ENCODE data around the gene AOAH.

DNA sequence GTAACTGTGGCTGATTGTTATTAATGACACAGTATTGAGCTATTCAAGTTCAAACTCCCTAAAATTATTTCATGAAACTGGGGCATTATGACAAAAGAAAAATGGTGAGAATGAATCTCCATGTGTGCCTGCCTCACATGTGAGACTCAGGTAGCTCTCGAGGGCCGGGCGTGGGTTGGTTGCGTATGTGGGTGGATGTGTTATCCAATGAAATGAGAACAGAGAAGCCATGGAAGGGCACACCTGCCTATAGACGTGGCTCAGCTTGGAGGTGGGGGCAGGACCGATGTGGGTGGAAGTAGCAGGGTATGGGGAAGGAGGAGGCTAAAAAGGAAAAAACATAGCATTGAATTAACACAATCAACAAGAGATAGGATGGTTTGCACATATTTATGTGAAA is 96.5 kb downstream of the AOAH start:
- TF ChIP-seq EZH2phosphoT487 (IDR thresholded peaks at IDR 0.05; ENCODE audit: low read length): no peak
- no peak for TF ChIP-seq CTCF (IDR thresholded peaks at IDR 0.05; ENCODE audit: low read length)
